ENCODE data around the gene AXIN2.
"Not testable (repeated sequence)": the region's sequence is repeated elsewhere in the genome, so short reads cannot be mapped to it uniquely, and the experiment has no call there.

The AXIN2 gene

GRCh38 chr17:65522751-65523404 is 38.6 kb downstream of the AXIN2 start:
- DNase-seq (ENCODE audit: low read depth in 2 of 2) = no peak

GRCh38 chr17:65519462-65519861 is 42.0 kb downstream of the AXIN2 start:
- no peak for DNase-seq (ENCODE audit: low read depth in 2 of 2)

- no peak for DNase-seq (ENCODE audit: low read depth in 2 of 2)
These were observed 43.2 kb downstream of the AXIN2 start for GRCh38 chr17:65518256-65518655.

DNA sequence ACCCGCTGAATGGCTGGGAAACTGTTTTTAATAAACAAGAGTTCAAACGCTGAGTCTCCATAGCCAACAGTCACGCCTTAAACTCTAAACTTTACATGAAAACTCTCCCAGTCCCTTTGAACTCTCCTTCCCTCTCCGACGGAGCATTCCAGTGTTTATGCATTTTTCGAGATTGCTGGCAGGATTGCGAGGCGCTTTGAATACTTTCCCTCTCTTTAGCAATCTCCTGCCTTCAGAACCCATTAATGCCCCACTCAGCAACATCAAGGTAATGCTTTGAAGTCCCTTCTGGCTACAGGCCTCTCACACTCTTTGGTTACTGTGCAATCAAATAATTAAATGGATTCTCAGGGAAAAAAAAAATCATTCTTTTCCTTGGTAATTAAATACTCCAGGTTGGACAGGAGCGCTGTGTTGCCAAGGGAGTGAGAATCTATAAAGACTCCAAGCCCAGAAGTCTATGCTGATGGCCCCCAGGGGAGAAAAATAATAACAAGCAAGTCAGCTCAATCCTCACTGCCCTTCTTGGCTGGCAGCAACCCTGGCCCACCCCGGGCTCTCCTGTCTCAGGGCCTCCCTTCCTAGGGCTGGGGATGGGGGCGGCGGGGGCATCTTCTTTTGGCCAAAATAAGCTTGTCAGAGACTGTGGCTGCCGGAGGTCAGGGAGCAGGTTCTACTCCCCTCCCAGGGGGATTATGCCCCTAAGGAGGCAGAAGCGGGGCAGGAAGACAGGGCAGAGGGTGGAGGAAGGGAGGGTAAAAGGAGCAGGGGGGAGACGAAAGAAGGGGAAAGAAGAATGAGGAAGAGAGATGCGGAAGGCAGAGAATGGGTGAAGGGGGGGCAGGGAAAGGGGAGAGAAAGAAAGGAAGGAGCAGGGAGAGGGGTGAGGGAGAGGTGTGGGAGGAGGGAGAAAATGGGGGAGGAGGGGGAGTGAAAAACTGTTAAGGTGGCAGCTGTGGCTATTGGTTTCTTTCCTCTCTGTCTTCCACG is 45.2 kb downstream of the AXIN2 start:
- no peak for DNase-seq (ENCODE audit: low read depth in 2 of 2)

- DNase-seq (ENCODE audit: low read depth in 2 of 2) = no peak
These were observed 45.9 kb downstream of the AXIN2 start for GRCh38 chr17:65515512-65515911.

DNA sequence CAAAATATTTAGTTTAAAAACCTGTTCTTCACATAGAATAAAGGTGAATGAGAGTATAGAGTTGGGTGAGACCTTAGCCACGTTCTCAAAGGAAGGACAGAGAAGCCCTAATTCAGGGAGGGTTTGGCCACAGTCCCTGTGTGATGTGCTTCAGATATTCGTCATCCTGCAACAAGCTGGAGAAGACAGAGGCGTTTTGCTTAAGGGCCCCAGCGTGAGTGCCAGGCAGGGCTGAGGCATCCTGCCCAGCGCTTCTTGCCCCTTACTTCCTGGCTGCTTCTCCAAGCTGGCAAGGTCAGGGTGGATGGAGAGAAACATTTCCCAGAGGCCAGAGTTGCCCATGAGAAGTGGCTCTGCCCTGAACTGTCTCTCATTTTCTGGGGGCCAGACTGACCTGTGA is 46.9 kb downstream of the AXIN2 start:
- DNase-seq (ENCODE audit: low read depth in 2 of 2) = no peak

- no peak for DNase-seq (ENCODE audit: low read depth in 2 of 2)
These were observed 47.4 kb downstream of the AXIN2 start for GRCh38 chr17:65514082-65514481.

DNA sequence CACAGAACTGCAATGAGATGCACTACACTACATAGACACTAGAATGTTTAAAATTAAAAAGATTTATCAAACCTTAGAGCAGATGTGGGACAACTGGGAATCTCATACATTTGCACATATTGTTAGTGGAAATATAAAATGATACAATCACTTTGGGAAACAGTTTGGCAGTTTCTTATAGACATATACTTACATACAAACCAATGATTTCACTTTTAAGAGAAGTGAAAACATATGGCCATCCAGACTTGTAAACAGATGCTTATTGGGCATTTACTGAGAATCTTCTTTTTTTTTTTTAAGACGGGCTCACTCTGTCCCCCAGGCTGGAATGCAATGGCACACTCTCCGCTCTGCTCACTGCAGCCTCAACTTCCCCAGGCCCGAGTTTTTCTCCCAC is 50.1 kb downstream of the AXIN2 start:
- DNase-seq (ENCODE audit: low read depth in 2 of 2) = no peak

DNA sequence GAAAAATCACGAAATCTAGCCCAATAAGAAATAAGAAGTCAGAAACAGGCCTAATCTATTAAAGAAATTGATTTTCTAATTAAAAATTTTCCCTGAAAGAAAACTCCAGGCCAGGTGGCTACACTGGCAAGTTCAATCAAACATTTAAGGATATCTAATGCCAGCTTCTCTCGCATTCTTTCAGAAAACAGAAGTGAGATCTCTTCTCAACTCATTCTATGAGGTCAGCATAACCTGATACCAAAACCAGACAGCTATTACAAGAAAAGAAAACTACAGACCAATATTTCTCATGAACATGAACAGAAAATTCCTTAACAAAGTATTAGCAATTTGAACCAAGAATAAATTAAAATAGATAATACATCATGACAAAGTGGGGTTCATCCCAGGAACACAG is 52.4 kb downstream of the AXIN2 start:
- no peak for DNase-seq (ENCODE audit: low read depth in 2 of 2)

- not testable (repeated sequence) for DNase-seq (ENCODE audit: low read depth in 2 of 2)
These were observed 56.8 kb downstream of the AXIN2 start for GRCh38 chr17:65504673-65505072.

DNA sequence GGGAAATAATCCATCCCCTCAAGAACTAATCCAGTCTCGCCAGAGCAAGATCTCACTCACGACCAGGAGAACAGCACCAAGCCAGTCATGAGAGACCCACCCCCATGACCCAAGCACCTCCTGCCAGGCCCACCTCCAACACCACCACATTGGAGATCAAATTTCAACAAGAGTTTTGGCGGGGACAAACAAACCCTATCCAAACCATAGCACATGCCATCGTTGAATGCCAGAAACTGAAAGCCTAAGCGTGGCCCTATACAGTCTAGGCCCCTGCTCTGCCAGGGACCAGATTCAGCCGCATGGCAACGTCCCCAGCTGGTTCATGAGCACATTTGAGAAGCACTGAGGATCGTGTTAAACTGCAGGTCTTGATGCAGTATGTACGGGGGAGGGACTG is 57.3 kb downstream of the AXIN2 start:
- no peak for DNase-seq (ENCODE audit: low read depth in 2 of 2)

- no peak for DNase-seq (ENCODE audit: low read depth in 2 of 2)
These were observed 57.9 kb downstream of the AXIN2 start for GRCh38 chr17:65503557-65503956.

DNA sequence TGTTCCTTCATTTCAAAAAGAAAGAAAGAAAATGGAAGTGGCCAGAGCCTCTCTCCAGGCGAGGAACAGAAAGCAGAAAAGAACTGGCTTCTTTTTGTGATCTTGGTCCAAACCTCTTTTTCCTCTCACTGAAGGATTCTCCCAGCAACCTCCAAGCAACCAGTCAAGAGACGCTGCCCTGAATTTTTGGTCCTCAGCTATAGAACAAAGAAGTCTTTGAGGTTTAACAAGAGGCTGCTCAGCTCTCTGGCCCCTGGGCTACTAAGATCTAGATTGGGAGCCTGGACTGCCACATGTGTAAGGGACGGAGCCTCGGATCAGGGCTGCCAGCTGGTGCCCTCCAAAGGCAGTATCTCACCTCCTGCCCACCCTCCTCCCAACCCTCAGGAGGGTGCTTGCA is 62.6 kb downstream of the AXIN2 start:
- DNase-seq (ENCODE audit: low read depth in 2 of 2) = no peak

GRCh38 chr17:65496801-65497200 is 64.6 kb downstream of the AXIN2 start:
- no peak for DNase-seq (ENCODE audit: low read depth in 2 of 2)

DNA sequence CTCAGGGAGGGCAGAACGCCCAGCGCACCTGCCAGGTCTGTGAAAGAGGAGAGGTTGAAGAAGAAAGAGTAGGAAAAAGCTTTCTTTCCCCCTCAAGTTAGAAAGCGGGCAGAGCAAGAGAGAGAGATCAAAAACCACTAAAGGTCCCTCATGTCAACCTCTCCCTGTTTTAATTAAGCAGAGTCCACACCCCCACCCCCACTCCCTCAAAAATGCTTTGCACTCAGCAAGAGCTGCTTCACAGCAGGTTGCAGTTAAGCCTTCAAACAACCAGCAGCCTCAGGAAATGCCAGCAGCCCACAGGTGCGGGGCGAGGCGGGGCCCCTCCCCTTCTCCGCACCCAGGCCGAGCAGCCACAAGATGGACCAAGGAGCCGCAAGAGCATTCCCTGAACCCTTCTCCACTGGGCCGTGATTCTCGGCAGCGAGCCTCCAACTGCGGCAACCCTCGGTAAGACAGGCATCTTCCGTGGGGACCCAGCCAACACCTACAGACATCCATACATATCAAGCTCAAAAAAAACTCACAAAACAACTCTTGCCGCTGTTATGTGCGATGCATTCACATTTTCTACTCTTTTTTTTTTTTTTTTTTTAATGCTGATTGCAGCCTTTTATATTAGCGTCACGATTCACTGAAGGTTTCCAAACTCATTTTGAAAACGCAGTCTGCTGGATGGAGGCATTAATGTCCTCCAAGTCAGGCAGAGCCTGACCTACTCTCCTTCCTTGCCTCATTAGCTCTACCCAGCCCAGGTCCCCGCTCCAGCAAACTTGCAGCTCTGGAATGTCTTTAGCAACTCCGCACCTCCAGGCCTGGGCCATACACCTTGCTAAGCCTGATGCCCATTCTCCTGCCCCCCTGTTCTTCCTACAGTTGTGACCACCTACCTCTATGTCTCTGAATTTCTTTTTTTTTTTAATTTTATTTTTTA is 66.1 kb downstream of the AXIN2 start:
- DNase-seq (ENCODE audit: low read depth in 2 of 2) = no peak

- no peak for DNase-seq (ENCODE audit: low read depth in 2 of 2)
These were observed 71.9 kb downstream of the AXIN2 start for GRCh38 chr17:65489413-65490155.

DNA sequence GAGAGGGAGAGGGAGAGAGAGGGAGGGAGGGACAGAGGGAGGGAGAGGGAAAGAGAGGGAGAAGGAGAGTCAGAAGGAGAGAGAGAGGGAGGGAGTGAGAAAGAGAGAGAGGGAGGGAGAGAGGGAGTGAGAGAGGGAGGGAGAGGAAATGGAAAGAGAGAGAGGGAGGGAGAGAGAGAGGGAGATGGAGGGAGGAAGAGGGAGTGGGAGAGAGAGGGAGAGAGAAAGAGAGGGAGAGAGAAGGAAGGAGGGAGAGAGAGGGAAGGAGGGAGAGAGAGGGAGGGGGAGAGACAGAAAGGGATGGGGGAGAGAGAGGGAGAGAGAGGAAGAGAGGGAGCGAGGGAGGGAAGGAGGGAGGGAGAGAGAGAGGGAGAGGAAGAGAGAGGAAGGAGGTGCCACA is 72.8 kb downstream of the AXIN2 start:
- no peak for DNase-seq (ENCODE audit: low read depth in 2 of 2)

GRCh38 chr17:65487990-65488389 is 73.5 kb downstream of the AXIN2 start:
- no peak for DNase-seq (ENCODE audit: low read depth in 2 of 2)

DNA sequence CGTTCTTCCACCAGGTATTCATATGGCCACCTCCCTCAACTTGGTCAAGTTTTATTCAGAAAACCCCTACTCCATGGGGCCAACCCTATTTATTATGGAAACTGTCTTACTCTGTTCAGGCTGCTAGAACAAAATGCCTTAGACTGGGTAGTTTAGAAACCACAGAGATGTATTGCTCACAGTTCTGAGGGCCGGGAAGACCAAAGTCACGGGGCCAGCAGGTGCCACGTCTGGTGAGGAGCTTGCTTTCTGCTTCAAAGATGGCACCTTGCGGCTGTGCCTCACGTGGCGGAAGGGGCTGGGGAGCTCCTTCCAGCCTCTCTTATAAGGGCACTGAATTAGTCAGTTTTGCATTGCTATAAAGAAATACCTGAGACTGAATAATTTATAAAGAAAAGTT is 74.3 kb downstream of the AXIN2 start:
- DNase-seq (ENCODE audit: low read depth in 2 of 2) = no peak

- DNase-seq (ENCODE audit: low read depth in 2 of 2) = no peak
These were observed 75.8 kb downstream of the AXIN2 start for GRCh38 chr17:65485388-65486299.

Data from stimulated activated CD8-positive, alpha-beta memory T cell treated with anti-CD3 and anti-CD28 coated beads, Interleukin-7, amount 100 ng/mL, for 4 hours (primary cell).